K562 (cell line): ENCODE data around the gene HAUS1. TPM values are rescaled to one million over a fixed set of nuclear protein-coding genes. Genes with fewer than 3 reads are reported as not detected.

Experiments
- BRF1 ChIP-seq: IDR thresholded peaks from 3 replicates; pipeline ENCODE4 v1.6.1; 2011; ENCODE audit warnings: borderline replicate concordance, mild to moderate bottlenecking; ENCODE audit not compliant: insufficient read length; ENCODE audit errors: extremely low read depth
- EGR1 ChIP-seq: fragments of 450-650 bp; conservative IDR thresholded peaks from 2 replicates; pipeline ENCODE4 v1.6.1; 2017; ENCODE audit warnings: mild to moderate bottlenecking
- polyA plus RNA-seq, 8 experiments: library from polyadenylated mRNA; depleted of rRNA in 4 of 8; stranded (reverse) in 5 of 8; unstranded in 3 of 8; fragments of >200 nt; fragmentation: Nextera tagmentation in 2 of 8; fragmentation: Illumina TruSeq in 1 of 8; extraction: Ambion mirVana in 2 of 8; extraction: Trizol in 1 of 8; gene quantifications; 2 replicates each; pipeline versions ENCODE4 v1.2.1 to v1.2.3, GENCODE V29; 2011 to 2014; ENCODE audit warnings: inconsistent platforms in 1 of 8, missing spikeins in 1 of 8
- total RNA-seq, 7 experiments: library from RNA; depleted of rRNA in 6 of 7; stranded (reverse); fragments of >200 nt in 6 of 7; fragmentation: Illumina TruSeq in 2 of 7; extraction: Trizol in 2 of 7; gene quantifications; 2 replicates each; pipeline versions ENCODE4 v1.2.1 to v1.2.3, GENCODE V29; 2011 to 2021; ENCODE audit warnings: low replicate concordance in 1 of 7
- TF ChIP-seq, protein P1 (sequence below), 2 experiments: fragments of 450-650 bp; formaldehyde crosslinking in 1 of 2; IDR thresholded peaks; 2 replicates each; pipeline versions ENCODE4 v1.4.0 to v1.6.1; 2014 to 2020; ENCODE audit warnings: mild to moderate bottlenecking in 2 of 2, borderline replicate concordance in 1 of 2, low read depth in 1 of 2
- TF ChIP-seq, protein P2 (sequence below): fragments of 250-450 bp; sonication (Bioruptor Pico); IDR thresholded peaks from 2 replicates; pipeline ENCODE4 v1.4.0; 2020; ENCODE audit warnings: mild to moderate bottlenecking, moderate library complexity

HAUS1 gene
- total and polyA plus RNA-seq, 9 of the 15 experiments (the other 6 are each of a cell fraction or from before 2014, with no cell fraction given) = 45.6 to 135 (median 76.3) TPM

DNA sequence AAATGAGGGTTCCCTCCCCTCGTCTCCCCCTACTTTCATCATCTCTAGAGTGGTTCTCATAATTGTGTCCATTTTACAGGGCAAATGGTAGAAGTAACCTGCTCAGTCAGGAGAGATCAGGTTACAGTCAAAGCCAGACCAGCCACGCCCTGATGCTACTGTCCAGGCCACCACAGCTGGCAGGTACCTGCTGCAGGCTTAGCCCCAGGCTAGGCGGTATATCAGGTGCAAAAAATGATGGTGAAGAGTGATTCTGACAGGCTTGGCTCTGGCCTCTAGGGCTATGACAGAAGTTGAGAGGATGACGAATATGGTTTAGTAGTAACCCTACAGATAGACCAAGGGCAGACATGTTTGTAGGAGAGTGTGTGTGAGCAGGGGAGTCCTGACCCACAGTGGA lies 67.1 kb downstream of the HAUS1 start (continued):
- TF ChIP-seq, protein P1, sequence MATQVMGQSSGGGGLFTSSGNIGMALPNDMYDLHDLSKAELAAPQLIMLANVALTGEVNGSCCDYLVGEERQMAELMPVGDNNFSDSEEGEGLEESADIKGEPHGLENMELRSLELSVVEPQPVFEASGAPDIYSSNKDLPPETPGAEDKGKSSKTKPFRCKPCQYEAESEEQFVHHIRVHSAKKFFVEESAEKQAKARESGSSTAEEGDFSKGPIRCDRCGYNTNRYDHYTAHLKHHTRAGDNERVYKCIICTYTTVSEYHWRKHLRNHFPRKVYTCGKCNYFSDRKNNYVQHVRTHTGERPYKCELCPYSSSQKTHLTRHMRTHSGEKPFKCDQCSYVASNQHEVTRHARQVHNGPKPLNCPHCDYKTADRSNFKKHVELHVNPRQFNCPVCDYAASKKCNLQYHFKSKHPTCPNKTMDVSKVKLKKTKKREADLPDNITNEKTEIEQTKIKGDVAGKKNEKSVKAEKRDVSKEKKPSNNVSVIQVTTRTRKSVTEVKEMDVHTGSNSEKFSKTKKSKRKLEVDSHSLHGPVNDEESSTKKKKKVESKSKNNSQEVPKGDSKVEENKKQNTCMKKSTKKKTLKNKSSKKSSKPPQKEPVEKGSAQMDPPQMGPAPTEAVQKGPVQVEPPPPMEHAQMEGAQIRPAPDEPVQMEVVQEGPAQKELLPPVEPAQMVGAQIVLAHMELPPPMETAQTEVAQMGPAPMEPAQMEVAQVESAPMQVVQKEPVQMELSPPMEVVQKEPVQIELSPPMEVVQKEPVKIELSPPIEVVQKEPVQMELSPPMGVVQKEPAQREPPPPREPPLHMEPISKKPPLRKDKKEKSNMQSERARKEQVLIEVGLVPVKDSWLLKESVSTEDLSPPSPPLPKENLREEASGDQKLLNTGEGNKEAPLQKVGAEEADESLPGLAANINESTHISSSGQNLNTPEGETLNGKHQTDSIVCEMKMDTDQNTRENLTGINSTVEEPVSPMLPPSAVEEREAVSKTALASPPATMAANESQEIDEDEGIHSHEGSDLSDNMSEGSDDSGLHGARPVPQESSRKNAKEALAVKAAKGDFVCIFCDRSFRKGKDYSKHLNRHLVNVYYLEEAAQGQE (IDR thresholded peaks at IDR 0.05; ENCODE audit: borderline replicate concordance) = no peak
- TF ChIP-seq, protein P1 (CRISPR knock-in tag; IDR thresholded peaks at IDR 0.05; ENCODE audit: low read depth) = no peak
- TF ChIP-seq EGR1 (no peak), BRF1 (no peak)
- TF ChIP-seq, protein P2, sequence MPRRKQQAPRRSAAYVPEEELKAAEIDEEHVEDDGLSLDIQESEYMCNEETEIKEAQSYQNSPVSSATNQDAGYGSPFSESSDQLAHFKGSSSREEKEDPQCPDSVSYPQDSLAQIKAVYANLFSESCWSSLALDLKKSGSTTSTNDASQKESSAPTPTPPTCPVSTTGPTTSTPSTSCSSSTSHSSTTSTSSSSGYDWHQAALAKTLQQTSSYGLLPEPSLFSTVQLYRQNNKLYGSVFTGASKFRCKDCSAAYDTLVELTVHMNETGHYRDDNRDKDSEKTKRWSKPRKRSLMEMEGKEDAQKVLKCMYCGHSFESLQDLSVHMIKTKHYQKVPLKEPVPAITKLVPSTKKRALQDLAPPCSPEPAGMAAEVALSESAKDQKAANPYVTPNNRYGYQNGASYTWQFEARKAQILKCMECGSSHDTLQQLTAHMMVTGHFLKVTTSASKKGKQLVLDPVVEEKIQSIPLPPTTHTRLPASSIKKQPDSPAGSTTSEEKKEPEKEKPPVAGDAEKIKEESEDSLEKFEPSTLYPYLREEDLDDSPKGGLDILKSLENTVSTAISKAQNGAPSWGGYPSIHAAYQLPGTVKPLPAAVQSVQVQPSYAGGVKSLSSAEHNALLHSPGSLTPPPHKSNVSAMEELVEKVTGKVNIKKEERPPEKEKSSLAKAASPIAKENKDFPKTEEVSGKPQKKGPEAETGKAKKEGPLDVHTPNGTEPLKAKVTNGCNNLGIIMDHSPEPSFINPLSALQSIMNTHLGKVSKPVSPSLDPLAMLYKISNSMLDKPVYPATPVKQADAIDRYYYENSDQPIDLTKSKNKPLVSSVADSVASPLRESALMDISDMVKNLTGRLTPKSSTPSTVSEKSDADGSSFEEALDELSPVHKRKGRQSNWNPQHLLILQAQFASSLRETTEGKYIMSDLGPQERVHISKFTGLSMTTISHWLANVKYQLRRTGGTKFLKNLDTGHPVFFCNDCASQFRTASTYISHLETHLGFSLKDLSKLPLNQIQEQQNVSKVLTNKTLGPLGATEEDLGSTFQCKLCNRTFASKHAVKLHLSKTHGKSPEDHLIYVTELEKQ (CRISPR knock-in tag) = no peak
- TF ChIP-seq, all 486 proteins: peak for 0
